ENCODE results near the gene ZFYVE26.
"Not testable (repeated sequence)": the region's sequence is repeated elsewhere in the genome, so short reads cannot be mapped to it uniquely, and the experiment has no call there.

The ZFYVE26 gene

DNA sequence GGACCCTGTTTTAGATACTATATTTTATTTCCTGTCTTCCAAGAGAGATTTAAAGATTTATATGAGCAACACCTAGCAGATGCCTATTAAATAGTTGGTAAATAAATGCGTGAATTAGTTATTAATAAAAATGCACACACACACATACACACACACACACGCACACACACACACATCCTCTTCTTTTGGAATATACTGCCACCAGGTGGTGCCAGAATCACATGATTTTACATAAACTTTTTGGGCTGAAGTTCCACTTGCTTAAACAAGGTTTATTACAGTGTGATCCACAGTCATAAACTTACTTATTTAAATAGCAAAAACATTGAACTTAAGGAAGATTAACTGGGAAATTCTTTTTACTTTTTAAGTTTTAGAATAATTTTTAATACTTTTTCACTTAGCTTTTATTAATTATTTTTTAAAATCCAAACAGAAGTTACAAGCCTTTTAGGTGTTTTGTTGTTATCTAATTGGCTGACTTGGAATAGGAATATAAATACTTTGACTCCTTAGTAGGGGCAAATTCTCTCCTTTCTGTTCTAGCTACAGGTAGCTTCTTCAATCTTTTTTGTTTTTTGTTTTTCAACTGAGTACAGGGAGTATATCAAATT, 20.7 kb upstream of the ZFYVE26 start:
- Histone ChIP-seq H3K9ac (ENCODE audit: low read length in 2 of 2) (no peak overlapping the region), H3K36me3 (ENCODE audit: control insufficient read depth in 2 of 2, insufficient read depth in 2 of 2, low read length in 2 of 2) (no peaks in the 10 kb centered on the region), H3K27ac (ENCODE audit: low read length) (no peak overlapping the region), H3K4me1 (ENCODE audit: control insufficient read depth, insufficient read depth, low read length) (no peaks in the 10 kb centered on the region), H3K27me3 (ENCODE audit: control insufficient read depth in 1 of 2, insufficient read depth in 2 of 2, low read length in 2 of 2) (no peaks in the 10 kb centered on the region), H3K9me3 (ENCODE audit: control insufficient read depth in 2 of 2, low read length in 2 of 2) (no peaks in the 10 kb centered on the region), H3K4me3 (ENCODE audit: low read length in 2 of 2) (no peak overlapping the region)

DNA sequence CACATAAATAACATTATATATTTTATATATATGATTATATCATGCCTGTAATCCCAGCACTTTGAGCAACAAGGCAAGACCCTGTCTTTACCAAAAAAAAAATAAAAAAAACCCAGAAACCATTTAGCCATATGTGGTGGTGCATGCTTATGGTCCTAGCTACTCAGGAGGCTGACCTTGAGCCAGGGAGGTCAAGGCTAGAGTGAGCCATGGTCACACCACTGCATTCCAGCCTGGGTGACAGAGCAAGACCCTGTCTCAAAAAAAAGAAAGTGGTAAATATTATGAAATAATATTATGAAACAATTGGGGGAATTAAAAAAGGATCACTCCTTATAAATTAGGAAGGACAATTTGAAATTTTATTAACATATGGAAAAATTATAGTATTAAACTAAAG, 19.2 kb upstream of the ZFYVE26 start:
- H3K9ac ChIP-seq (ENCODE audit: low read length in 2 of 2): no peak overlapping the region
- no peaks in the 10 kb centered on the region for H3K36me3 ChIP-seq (ENCODE audit: control insufficient read depth in 2 of 2, insufficient read depth in 2 of 2, low read length in 2 of 2)
- H3K27ac ChIP-seq (ENCODE audit: low read length): no peak overlapping the region
- H3K4me1 ChIP-seq (ENCODE audit: control insufficient read depth, insufficient read depth, low read length): no peaks in the 10 kb centered on the region
- no peak overlapping the region for H3K4me3 ChIP-seq (ENCODE audit: low read length in 2 of 2)
- H3K9me3 ChIP-seq (ENCODE audit: control insufficient read depth in 2 of 2, low read length in 2 of 2): no peaks in the 10 kb centered on the region
- no peaks in the 10 kb centered on the region for H3K27me3 ChIP-seq (ENCODE audit: control insufficient read depth in 1 of 2, insufficient read depth in 2 of 2, low read length in 2 of 2)

DNA sequence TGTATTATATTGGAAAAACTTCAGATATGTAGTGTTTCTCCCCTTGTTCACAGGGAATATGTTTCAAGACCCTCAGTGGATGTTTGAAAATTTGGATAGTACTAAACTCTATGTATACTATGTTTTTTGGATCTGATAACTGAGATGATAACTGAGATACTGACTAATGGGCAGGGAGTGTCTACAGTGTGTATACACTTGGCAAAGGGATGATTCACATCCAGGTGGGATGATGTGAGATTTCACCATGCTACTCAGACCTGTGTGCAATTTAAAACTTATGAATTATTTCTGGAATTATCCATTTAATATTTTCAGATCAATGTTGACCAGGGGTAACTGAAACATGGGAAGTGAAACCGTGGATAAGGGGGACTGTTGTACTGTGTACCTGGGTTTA, 17.0 kb upstream of the ZFYVE26 start:
- Histone ChIP-seq H3K4me3 (ENCODE audit: low read length in 2 of 2) (no peak overlapping the region), H3K36me3 (ENCODE audit: control insufficient read depth in 2 of 2, insufficient read depth in 2 of 2, low read length in 2 of 2) (no peaks in the 10 kb centered on the region), H3K4me1 (ENCODE audit: control insufficient read depth, insufficient read depth, low read length) (no peaks in the 10 kb centered on the region), H3K9ac (ENCODE audit: low read length in 2 of 2) (no peak overlapping the region), H3K27ac (ENCODE audit: low read length) (no peak overlapping the region), H3K27me3 (ENCODE audit: control insufficient read depth in 1 of 2, insufficient read depth in 2 of 2, low read length in 2 of 2) (no peaks in the 10 kb centered on the region), H3K9me3 (ENCODE audit: control insufficient read depth in 2 of 2, low read length in 2 of 2) (no peaks in the 10 kb centered on the region)

DNA sequence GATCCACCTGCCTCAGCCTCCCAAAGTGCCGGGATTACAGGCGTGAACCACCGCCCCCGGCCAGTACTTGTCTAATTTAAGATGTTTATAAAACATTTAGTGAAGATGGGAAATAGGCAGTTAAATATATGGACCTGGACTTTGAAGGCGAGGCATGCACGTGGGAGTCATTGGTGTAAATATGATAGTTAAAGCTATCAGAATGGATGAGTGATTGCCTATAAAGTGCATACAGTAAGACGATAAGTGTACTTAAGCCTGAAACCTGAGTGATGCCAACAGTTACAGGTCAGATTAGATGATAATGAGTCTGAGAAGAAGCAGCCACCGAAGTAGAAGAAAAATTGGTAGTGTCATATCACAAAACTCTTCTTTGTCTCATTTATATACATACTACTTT, 14.7 kb upstream of the ZFYVE26 start:
- Histone ChIP-seq H3K36me3 (ENCODE audit: control insufficient read depth in 2 of 2, insufficient read depth in 2 of 2, low read length in 2 of 2) (no peaks in the 10 kb centered on the region), H3K4me3 (ENCODE audit: low read length in 2 of 2) (no peak overlapping the region), H3K4me1 (ENCODE audit: control insufficient read depth, insufficient read depth, low read length) (no peaks in the 10 kb centered on the region), H3K27ac (ENCODE audit: low read length) (no peak overlapping the region), H3K9me3 (ENCODE audit: control insufficient read depth in 2 of 2, low read length in 2 of 2) (no peaks in the 10 kb centered on the region), H3K9ac (ENCODE audit: low read length in 2 of 2) (no peak overlapping the region), H3K27me3 (ENCODE audit: control insufficient read depth in 1 of 2, insufficient read depth in 2 of 2, low read length in 2 of 2) (no peaks in the 10 kb centered on the region)

DNA sequence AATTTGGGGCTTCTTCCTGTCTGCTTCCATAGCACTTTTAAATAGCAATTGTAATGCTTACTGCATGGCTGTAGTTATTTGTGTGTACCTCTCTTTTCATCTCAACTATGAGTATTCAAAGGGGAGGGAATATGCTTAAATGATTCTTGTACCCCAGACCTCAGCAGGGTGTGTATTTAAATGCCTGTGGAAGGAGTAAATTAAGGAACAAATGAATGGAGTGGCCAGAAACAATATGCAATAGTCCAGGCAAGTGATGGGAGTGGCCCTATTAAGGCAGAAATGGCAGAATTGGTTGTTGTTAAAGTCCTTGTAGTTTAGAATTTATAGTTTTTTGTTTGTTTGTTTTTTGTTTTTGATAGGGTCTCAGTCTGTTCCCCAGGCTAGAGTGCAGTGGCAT, 4.7 kb upstream of the ZFYVE26 start:
- no peak overlapping the region for H3K4me3 ChIP-seq (ENCODE audit: low read length in 2 of 2)
- peaks cover 13% of the 10 kb centered on the region for H3K4me1 ChIP-seq (ENCODE audit: control insufficient read depth, insufficient read depth, low read length)
- H3K36me3 ChIP-seq (ENCODE audit: control insufficient read depth in 2 of 2, insufficient read depth in 2 of 2, low read length in 2 of 2): no peaks in the 10 kb centered on the region
- H3K27me3 ChIP-seq (ENCODE audit: control insufficient read depth in 1 of 2, insufficient read depth in 2 of 2, low read length in 2 of 2): no peaks in the 10 kb centered on the region
- no peak overlapping the region for H3K27ac ChIP-seq (ENCODE audit: low read length)
- no peak overlapping the region for H3K9ac ChIP-seq (ENCODE audit: low read length in 2 of 2)
- H3K9me3 ChIP-seq (ENCODE audit: control insufficient read depth in 2 of 2, low read length in 2 of 2): no peaks in the 10 kb centered on the region

DNA sequence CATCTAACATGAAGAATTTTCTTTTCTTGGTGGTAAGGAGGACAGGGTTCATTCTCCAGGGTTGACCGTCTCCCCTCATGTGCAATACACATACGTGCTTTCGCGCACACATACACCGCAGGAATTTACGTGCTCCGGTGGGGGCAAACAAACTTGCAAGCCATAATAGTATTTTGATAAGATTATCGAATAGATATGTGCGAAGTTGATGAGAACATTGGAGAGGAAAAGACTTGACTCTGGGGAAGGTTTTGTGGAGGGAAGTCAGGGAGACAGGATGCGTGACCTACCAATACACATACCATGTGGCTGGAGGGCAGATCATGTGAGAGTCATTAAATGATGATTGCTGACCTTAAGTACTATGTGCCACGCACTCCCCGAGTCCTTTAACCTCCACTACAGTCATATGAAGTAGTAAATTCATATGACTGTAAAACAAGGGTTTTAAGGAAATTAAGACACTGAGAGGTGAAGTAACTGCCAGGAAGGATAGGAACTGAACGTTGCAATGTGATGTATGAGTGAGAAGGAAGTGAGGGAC, 4.1 kb upstream of the ZFYVE26 start:
- H3K9me3 ChIP-seq (ENCODE audit: control insufficient read depth in 2 of 2, low read length in 2 of 2): no peaks in the 10 kb centered on the region
- peak overlapping the region; percentile 85 to 99 for H3K4me3 ChIP-seq (ENCODE audit: low read length in 2 of 2)
- H3K9ac ChIP-seq (ENCODE audit: low read length in 2 of 2): peak overlapping the region in 1 of 2 donors; percentile 76
- H3K4me1 ChIP-seq (ENCODE audit: control insufficient read depth, insufficient read depth, low read length): peaks cover 19% of the 10 kb centered on the region
- no peaks in the 10 kb centered on the region for H3K27me3 ChIP-seq (ENCODE audit: control insufficient read depth in 1 of 2, insufficient read depth in 2 of 2, low read length in 2 of 2)
- no peak overlapping the region for H3K27ac ChIP-seq (ENCODE audit: low read length)
- no peaks in the 10 kb centered on the region for H3K36me3 ChIP-seq (ENCODE audit: control insufficient read depth in 2 of 2, insufficient read depth in 2 of 2, low read length in 2 of 2)

DNA sequence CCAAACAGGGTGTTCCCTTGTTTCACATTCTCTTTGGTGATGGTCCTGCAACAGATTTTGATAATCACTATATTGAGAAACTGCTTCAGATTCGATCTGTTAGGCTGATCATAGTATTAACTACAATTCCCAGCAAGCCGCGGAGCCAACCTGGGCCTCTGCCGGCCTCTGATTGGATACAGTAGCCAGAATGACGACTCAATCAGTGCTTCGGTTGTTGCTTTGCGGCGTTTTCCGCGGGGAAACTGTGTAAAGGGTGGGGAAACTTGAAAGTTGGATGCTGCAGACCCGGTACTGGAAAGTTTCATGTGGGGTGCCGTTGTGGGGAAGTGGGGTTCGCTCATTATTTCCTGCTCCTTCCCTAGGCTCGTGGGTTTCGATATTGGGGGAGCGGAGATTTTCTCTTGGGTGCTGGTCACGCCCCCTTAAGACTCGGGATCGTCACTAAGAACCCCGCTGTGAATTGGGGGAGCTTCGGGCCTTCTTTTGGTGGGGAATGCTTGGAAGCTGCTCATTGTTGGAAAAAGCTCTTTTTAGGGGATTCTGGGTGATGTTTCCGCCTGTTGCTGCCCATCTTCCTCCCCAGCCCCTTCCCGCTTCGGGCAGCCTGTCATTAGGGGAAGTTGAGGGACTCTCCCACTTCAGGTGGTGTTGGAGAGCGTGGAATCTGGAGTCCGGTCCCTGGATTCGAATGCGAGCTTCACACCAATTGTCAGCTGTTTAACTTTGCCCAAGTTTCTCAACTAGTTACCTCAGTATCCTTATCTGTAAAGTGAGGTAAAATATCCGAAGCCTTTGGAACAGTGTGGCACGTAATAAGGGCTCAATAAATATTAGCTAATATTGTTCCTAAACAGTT, 3.4 kb upstream of the ZFYVE26 start, which contains the start of gene RAD51B:
Gene RAD51B (plus strand): TSS at position 217 of the 859 bp plus-strand sequence.
- Histone ChIP-seq H3K27me3 (ENCODE audit: control insufficient read depth in 1 of 2, insufficient read depth in 2 of 2, low read length in 2 of 2) (no peaks in the 10 kb centered on the region), H3K4me3 (ENCODE audit: low read length in 2 of 2) (peak within 1 kb of the TSS; percentile 85 to 99), H3K9ac (ENCODE audit: low read length in 2 of 2) (peak within 1 kb of the TSS; percentile 76 to 80), H3K9me3 (ENCODE audit: control insufficient read depth in 2 of 2, low read length in 2 of 2) (no peaks in the 10 kb centered on the region), H3K4me1 (ENCODE audit: control insufficient read depth, insufficient read depth, low read length) (peaks cover 22% of the 10 kb centered on the region), H3K27ac (ENCODE audit: low read length) (no peak within 1 kb of the TSS), H3K36me3 (ENCODE audit: control insufficient read depth in 2 of 2, insufficient read depth in 2 of 2, low read length in 2 of 2) (no peaks in the 10 kb centered on the region)

DNA sequence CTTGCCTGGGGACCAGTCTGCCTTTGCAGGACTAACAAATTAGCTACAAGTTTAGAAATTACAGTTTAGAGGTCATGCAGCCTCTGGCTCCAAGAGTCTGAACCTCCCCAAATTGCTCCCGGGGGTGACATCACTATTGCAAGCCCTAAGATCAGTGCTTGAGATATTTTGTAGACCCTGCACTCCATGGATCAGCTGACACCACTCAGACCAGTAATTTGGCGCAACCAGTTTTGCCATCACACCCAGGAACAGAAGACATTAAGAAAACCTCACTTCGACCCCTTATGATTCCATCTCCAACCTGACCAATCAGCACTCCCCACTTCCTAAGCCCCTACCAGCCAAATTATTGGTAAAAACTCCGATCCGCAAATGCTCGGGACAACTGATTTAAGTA, 2.1 kb upstream of the ZFYVE26 start:
- H3K27ac ChIP-seq (ENCODE audit: low read length); H3K9me3 ChIP-seq (ENCODE audit: control insufficient read depth in 2 of 2, low read length in 2 of 2): not testable (repeated sequence)
- H3K4me1 ChIP-seq (ENCODE audit: control insufficient read depth, insufficient read depth, low read length): peaks cover 22% of the 10 kb centered on the region

DNA sequence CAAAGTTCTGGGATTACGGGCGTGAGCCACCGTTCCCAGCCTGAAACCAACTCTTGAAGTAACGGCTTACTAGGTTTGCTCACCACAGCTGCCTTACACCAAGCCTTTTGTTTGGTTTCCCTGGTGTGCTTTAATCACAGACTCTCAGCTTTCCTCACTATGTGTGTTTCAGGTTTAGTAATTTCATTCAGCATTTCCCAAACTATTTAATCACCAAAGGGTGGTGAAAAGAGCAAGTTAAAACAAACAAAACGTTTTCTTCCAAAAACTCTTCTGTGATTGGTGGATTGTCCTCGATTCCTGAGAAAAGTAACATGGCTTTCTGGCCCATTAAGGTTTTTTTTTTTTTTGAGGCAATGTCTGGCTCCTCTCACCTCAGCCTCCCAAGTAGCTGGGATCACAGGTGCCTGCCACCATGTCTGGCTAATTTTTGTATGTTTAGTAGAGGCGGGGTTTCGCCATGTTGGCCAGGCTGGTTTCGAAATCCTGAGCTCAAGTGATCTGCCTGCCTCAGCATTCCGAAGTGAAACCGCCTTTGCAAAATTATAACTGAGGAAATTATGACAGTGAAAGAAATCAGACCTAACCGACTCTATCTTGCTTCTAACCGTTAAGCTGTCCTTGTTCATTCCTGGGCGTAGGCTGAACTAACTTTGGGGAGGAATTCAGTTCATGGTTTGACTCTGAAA, 1.5 kb upstream of the ZFYVE26 start:
- H3K9ac ChIP-seq (ENCODE audit: low read length in 2 of 2): no peak overlapping the region
- H3K9me3 ChIP-seq (ENCODE audit: control insufficient read depth in 2 of 2, low read length in 2 of 2): no peaks in the 10 kb centered on the region
- no peak overlapping the region for H3K4me3 ChIP-seq (ENCODE audit: low read length in 2 of 2)
- H3K27ac ChIP-seq (ENCODE audit: low read length): no peak overlapping the region
- H3K27me3 ChIP-seq (ENCODE audit: control insufficient read depth in 1 of 2, insufficient read depth in 2 of 2, low read length in 2 of 2): no peaks in the 10 kb centered on the region
- peaks cover 22% of the 10 kb centered on the region for H3K4me1 ChIP-seq (ENCODE audit: control insufficient read depth, insufficient read depth, low read length)
- H3K36me3 ChIP-seq (ENCODE audit: control insufficient read depth in 2 of 2, insufficient read depth in 2 of 2, low read length in 2 of 2): no peaks in the 10 kb centered on the region

More for the DNA sequence above, 2.1 kb upstream of the ZFYVE26 start:
- not testable (repeated sequence) for H3K9ac ChIP-seq (ENCODE audit: low read length in 2 of 2); H3K36me3 ChIP-seq (ENCODE audit: control insufficient read depth in 2 of 2, insufficient read depth in 2 of 2, low read length in 2 of 2); H3K27me3 ChIP-seq (ENCODE audit: control insufficient read depth in 1 of 2, insufficient read depth in 2 of 2, low read length in 2 of 2); H3K4me3 ChIP-seq (ENCODE audit: low read length in 2 of 2)

DNA sequence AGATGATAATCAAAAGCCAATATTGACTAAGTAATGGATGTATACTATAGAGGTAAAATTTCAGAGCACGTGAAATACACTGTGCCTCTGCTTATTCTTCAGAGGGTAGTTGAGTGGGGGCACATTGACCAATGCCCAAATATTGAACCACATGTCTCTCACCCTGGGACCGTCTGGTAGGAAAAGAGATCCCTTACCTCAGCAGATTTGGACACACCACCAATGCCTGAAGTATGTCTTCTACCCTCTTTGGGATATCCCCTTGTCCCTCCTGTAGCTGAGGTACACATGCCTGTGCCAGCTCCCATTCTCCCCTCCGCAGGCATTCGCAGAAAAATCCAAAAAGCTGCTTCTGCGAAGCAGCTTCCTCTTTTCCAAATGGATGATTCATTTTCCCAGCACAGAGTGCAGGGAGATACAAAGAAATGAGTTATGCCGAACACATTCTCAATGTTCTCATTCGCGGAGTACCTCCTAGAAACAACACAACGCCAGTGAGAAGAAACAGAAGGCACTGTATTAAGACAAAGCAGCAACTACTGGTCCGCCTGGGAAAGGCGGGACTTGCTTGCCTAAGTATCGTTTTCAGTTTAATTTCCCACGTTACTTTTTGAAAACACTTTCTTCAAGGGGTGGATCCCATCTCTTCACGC, 691 bp downstream of the ZFYVE26 start:
- peak overlapping the region; percentile 78 for H3K27ac ChIP-seq (ENCODE audit: low read length)
- H3K9me3 ChIP-seq (ENCODE audit: control insufficient read depth in 2 of 2, low read length in 2 of 2): no peaks in the 10 kb centered on the region
- peaks cover 3 to 10% of the 10 kb centered on the region in 2 donors for H3K36me3 ChIP-seq (ENCODE audit: control insufficient read depth in 2 of 2, insufficient read depth in 2 of 2, low read length in 2 of 2)
- H3K9ac ChIP-seq (ENCODE audit: low read length in 2 of 2): peak overlapping the region; percentile 59 to 86
- H3K4me1 ChIP-seq (ENCODE audit: control insufficient read depth, insufficient read depth, low read length): peaks cover 21% of the 10 kb centered on the region
- H3K4me3 ChIP-seq (ENCODE audit: low read length in 2 of 2): peak overlapping the region; percentile 89 to 94
- no peaks in the 10 kb centered on the region for H3K27me3 ChIP-seq (ENCODE audit: control insufficient read depth in 1 of 2, insufficient read depth in 2 of 2, low read length in 2 of 2)

Data from stomach smooth muscle (tissue), 2 donors.